Endothelial cell of umbilical vein (primary cell): ENCODE measurements around the gene IRF3.

Source experiments
- EZH2 ChIP-seq: IDR thresholded peaks from 2 replicates; pipeline ENCODE4 v1.6.1; 2012; ENCODE audit warnings: borderline replicate concordance, low read depth, mild to moderate bottlenecking, moderate library complexity, low read length, inconsistent platforms; ENCODE audit not compliant: severe bottlenecking
- FOS ChIP-seq: IDR thresholded peaks from 2 replicates; pipeline ENCODE4 v1.6.1; 2011; ENCODE audit warnings: mild to moderate bottlenecking, low read length, moderate library complexity, borderline replicate concordance; ENCODE audit not compliant: insufficient read depth
- POLR2A ChIP-seq: IDR thresholded peaks from 2 replicates; pipeline ENCODE4 v1.6.1; 2012; ENCODE audit warnings: low read depth, mild to moderate bottlenecking, control low read depth, low read length
- POLR2AphosphoS5 ChIP-seq: IDR thresholded peaks from 2 replicates; pipeline ENCODE4 v1.6.1; 2012; ENCODE audit warnings: low read depth, mild to moderate bottlenecking, control low read depth, low read length, moderate library complexity; ENCODE audit not compliant: insufficient read depth
- TF ChIP-seq, protein P1 (sequence below), 2 donors: IDR thresholded peaks; 1 replicate in 1 of 2; 2 replicates in 1 of 2; pipeline ENCODE4 v1.5.1; 2011; ENCODE audit warnings: low read length in 2 of 2, mild to moderate bottlenecking in 2 of 2, moderate library complexity in 2 of 2, control low read depth in 1 of 2, inconsistent platforms in 1 of 2, low read depth in 1 of 2; ENCODE audit not compliant: insufficient read depth in 1 of 2; ENCODE audit errors: extremely low read depth in 1 of 2

DNA sequence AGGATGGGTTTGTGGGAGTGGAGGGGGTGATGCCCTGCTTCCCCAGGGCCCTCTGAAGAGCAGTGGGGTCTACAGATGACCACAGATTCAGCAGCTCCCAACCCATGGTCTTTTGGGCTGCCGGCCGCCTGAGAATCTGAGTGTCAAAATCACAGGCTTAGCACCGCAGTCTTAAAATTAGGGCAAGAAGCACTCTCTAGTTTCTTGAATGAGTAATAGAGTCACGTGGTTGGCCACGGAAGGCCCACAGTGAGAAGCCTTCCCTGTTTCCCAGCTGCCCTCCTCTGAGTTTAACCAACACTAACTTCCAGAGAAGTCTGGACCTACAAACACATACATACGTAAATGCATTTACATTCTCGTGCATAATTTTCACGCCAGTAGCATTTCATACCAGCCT is 16.6 kb upstream of the IRF3 start:
- TF ChIP-seq EZH2 (no peak), POLR2A (no peak), FOS (no peak), POLR2AphosphoS5 (no peak)
- TF ChIP-seq, protein P1, sequence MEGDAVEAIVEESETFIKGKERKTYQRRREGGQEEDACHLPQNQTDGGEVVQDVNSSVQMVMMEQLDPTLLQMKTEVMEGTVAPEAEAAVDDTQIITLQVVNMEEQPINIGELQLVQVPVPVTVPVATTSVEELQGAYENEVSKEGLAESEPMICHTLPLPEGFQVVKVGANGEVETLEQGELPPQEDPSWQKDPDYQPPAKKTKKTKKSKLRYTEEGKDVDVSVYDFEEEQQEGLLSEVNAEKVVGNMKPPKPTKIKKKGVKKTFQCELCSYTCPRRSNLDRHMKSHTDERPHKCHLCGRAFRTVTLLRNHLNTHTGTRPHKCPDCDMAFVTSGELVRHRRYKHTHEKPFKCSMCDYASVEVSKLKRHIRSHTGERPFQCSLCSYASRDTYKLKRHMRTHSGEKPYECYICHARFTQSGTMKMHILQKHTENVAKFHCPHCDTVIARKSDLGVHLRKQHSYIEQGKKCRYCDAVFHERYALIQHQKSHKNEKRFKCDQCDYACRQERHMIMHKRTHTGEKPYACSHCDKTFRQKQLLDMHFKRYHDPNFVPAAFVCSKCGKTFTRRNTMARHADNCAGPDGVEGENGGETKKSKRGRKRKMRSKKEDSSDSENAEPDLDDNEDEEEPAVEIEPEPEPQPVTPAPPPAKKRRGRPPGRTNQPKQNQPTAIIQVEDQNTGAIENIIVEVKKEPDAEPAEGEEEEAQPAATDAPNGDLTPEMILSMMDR (IDR thresholded peaks at IDR 0.05; ENCODE audit: extremely low read depth in 1 of 2, insufficient read depth in 1 of 2, low read depth in 1 of 2, low read length in 2 of 2), result no peak
